ENCODE results near the gene GPATCH3.

GPATCH3 gene

DNA sequence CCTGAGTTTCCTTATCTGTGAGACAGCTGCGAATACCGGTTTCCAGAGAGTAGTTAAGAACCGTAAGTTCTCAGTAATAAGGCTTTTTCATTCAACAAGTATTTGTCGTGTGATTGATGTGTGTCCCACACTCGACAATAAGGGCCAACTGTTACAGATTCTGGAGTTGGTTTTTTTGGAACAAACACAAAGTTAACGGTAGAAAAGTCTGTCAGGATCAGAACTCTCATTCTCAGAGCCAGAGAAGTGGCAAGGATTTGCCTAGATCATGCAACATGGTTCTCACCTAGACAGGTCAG, 22.1 kb upstream of the GPATCH3 start:
- TF ChIP-seq CTCF (IDR thresholded peaks at IDR 0.05) (no peak), ZFX (IDR thresholded peaks at IDR 0.05; ENCODE audit: borderline replicate concordance) (no peak)
- peak overlapping the region; percentile 77 for H3K27ac ChIP-seq

DNA sequence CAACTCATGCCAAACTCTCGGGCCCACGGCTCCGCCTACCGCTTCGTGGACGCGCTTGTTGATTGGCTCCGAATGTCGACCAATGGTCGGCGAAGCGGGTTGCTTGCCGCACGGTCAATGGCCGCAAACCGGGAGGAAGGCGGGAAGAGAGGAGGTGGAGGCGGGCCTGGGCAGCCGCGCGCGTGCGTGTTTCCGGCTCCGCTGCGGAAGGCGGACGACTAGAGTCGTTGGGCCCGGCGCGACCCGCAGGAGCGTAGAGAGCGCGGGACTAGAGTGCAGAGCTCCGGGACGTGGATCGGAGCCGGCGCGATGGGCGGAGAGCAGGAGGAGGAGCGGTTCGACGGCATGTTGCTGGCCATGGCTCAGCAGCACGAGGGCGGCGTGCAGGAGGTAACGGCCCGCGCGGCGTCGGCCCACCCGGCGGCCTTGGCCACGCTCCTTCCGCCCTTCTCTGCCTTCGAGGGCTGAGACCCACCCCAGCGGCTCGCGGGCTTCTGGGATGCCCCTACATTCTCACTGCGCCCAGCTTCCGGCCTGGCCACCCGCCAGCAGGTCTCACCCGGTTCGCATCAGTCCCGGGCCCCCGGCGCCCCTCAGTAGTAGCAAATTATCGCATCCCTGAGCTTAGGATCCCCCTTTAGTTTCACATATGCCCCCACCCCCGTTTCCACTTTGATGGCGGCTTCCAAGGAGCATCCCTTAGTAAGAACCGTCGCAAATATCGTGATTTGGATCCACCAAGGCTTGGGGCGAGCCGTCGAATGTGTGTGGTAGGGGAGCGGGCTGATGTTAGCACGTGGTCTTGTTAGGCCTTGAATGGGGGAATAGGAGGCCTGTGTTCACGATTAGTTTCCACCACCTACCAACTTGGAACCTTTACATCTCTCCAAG, 21.5 kb upstream of the GPATCH3 start, which contains the start of gene NUDC:
Gene NUDC (plus strand): TSS at position 204 of the 891 bp plus-strand sequence. CDS start 106 bp downstream, at position 310.
- peak within 1 kb of the TSS; percentile 77 for H3K27ac ChIP-seq
- TF ChIP-seq ZFX (IDR thresholded peaks at IDR 0.05; ENCODE audit: borderline replicate concordance) (no peak), CTCF (IDR thresholded peaks at IDR 0.05) (no peak)

DNA sequence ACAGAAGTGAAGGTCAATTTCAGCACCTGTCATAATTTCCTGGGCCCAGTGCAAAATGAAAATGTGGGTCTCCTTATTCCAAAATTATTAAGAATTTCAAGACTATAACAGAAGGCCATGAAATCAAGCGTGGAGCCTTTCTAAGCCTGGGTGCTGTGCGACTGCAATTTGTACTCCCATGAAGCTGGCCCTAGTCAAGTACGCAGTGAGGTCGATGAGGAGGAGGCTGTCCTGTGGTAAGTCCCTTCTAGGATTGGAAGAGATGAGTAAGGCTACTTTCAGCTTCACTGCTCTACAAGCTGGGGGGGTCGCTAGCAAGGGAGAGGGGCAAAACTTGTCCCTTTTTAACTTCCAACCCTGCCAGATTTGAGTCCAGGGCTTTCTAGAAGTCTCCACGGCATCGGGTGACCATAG, 20.9 kb upstream of the GPATCH3 start:
- no peak for TF ChIP-seq ZFX (IDR thresholded peaks at IDR 0.05; ENCODE audit: borderline replicate concordance)
- TF ChIP-seq CTCF (IDR thresholded peaks at IDR 0.05): no peak
- peak overlapping the region; percentile 77 for H3K27ac ChIP-seq

GRCh38 chr1:26915204-26915842, 15.1 kb upstream of the GPATCH3 start:
- TF ChIP-seq CTCF (IDR thresholded peaks at IDR 0.05): no peak
- H3K27ac ChIP-seq: no peak overlapping the region

DNA sequence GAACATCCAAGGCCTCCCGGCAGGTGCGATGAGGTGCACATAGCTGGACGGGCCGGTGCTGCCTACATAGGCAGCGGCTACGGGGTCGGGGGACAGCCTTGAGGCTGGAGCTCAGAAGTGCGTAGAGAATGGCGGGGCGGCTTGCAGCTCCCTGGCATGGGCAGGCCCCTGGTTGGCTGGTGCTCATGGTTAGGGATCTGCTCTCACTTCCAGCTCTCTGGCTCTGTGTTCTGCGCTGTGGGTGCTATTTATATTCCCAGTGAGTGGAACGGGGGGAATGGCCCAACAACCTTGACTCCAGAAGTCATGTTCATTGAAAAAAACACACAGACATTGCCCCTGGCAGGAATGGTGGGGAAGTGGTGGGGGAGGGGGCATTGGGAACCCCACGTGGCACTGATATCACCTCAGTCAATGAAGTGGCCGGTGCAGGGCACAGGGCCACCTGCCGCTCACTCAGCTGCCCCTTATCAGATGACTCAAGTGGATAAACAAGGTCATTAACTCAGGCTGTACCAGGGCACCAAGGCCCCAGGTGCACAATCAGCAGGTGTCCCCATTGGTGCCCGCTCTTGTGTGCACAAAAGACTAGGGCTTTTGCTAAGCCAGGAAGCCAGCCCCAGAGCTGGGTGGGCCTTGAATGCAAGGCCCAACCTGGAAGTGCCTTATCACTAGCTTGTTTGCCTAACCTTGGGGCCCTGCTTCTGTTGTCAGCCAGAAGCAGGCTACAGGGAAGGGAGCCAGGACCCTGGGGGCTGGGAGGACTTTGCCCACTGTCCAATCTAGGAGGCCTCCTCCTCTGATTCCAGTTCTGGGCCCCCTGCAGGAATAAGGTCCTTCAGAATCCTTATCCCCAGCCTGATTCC, 13.7 kb upstream of the GPATCH3 start, which contains the start of gene NR0B2:
Gene NR0B2 (minus strand): TSS at position 222 of the 866 bp plus-strand sequence. CDS start 35 bp downstream, at position 187.
- TF ChIP-seq CTCF (IDR thresholded peaks at IDR 0.05) (no peak), ZFX (IDR thresholded peaks at IDR 0.05; ENCODE audit: borderline replicate concordance) (no peak)
- H3K27ac ChIP-seq: no peak within 1 kb of the TSS

DNA sequence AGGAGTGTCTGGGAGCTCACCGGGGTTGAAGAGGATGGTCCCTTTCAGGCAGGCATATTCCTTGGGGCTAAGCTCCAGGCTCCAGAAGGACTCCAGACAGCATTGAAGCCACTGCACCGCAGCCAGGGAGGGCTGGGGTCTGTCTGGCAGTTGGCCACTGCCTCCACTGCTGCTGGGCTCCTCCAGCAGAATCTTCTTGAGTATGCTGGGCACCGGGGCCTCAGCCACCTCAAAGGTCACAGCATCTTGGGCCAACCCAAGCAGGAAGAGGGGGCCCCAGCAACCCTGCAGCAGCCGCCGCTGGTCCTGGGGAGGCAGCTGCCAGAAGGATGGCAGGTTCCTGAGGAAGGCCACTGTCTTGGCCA, 13.1 kb upstream of the GPATCH3 start:
- no peak overlapping the region for H3K27ac ChIP-seq
- TF ChIP-seq CTCF (IDR thresholded peaks at IDR 0.05) (no peak), ZFX (IDR thresholded peaks at IDR 0.05; ENCODE audit: borderline replicate concordance) (no peak)
